ENCODE results near the gene IL24.

Gene IL24

DNA sequence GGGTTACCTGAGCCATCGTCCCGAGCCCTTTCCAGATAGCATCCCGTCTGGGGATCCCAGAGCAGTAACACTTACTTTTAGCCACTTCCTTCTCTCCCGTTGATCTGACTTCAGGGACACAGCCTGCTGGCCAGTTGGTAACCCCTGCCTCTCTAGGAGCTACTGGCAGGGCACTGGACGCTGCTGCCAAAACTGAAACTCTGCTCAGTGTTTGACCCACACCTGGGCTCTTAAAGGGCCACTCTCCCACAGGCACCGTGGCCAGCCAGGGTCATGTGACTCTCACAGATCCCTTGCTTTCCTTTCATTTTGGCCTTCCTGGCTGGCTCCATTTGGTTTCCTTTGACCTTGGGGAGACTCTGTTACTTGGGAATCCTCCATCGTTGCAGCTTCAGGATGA is 49.0 kb downstream of the IL24 start, which contains the start of gene PIGR:
Gene PIGR (minus strand): TSS at position 206 of the 400 bp plus-strand sequence. CDS start 5,935 bp downstream, outside the sequence.
- H3K9ac ChIP-seq, result no peak within 1 kb of the TSS
- H3K27me3 ChIP-seq (ENCODE audit: control insufficient read depth, insufficient read depth, low read length), result no peaks in the 10 kb centered on the region
- H3K79me2 ChIP-seq, result no peaks in the 10 kb centered on the region
- H3K9me3 ChIP-seq (ENCODE audit: control insufficient read depth, low read length), result no peaks in the 10 kb centered on the region
- no peaks in the 10 kb centered on the region for H3K36me3 ChIP-seq (ENCODE audit: control insufficient read depth, insufficient read depth, low read length)
- no peak within 1 kb of the TSS for H2AFZ ChIP-seq
- H3K4me2 ChIP-seq (ENCODE audit: low read length), result no peak within 1 kb of the TSS
- no peak within 1 kb of the TSS for H3K4me3 ChIP-seq (ENCODE audit: low read depth, low read length)
- TF ChIP-seq, protein P1, sequence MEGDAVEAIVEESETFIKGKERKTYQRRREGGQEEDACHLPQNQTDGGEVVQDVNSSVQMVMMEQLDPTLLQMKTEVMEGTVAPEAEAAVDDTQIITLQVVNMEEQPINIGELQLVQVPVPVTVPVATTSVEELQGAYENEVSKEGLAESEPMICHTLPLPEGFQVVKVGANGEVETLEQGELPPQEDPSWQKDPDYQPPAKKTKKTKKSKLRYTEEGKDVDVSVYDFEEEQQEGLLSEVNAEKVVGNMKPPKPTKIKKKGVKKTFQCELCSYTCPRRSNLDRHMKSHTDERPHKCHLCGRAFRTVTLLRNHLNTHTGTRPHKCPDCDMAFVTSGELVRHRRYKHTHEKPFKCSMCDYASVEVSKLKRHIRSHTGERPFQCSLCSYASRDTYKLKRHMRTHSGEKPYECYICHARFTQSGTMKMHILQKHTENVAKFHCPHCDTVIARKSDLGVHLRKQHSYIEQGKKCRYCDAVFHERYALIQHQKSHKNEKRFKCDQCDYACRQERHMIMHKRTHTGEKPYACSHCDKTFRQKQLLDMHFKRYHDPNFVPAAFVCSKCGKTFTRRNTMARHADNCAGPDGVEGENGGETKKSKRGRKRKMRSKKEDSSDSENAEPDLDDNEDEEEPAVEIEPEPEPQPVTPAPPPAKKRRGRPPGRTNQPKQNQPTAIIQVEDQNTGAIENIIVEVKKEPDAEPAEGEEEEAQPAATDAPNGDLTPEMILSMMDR (IDR thresholded peaks at IDR 0.05), result no peak
- no peak within 1 kb of the TSS for H3K27ac ChIP-seq
- no peaks in the 10 kb centered on the region for H3K4me1 ChIP-seq

DNA sequence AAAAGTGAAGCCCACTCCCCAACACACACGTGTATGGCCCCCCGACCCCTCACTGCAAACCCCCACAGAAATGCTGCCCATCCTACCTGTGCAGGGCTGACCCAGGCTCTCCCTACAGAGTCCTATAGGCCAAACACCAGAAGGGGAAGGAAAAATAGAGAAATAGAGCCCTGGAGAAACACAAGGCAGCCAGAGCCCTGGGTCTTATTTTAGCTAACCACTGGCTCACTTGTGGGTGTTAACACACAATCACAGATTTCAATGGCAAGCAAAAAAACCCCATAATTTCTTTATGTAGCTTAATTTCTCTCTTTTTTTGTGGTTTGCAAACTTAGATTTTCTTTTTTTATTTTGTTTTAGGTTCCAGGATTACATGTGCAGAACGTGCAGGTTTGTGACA is 50.0 kb downstream of the IL24 start:
- no peaks in the 10 kb centered on the region for H3K79me2 ChIP-seq
- H3K36me3 ChIP-seq (ENCODE audit: control insufficient read depth, insufficient read depth, low read length), result no peaks in the 10 kb centered on the region
- H3K4me2 ChIP-seq (ENCODE audit: low read length), result no peak overlapping the region
- no peak overlapping the region for H3K27ac ChIP-seq
- H3K27me3 ChIP-seq (ENCODE audit: control insufficient read depth, insufficient read depth, low read length), result no peaks in the 10 kb centered on the region
- H3K4me3 ChIP-seq (ENCODE audit: low read depth, low read length), result no peak overlapping the region
- TF ChIP-seq, protein P1 (IDR thresholded peaks at IDR 0.05), result no peak
- H3K9ac ChIP-seq, result no peak overlapping the region
- no peaks in the 10 kb centered on the region for H3K4me1 ChIP-seq
- no peak overlapping the region for H2AFZ ChIP-seq
- H3K9me3 ChIP-seq (ENCODE audit: control insufficient read depth, low read length), result no peaks in the 10 kb centered on the region

DNA sequence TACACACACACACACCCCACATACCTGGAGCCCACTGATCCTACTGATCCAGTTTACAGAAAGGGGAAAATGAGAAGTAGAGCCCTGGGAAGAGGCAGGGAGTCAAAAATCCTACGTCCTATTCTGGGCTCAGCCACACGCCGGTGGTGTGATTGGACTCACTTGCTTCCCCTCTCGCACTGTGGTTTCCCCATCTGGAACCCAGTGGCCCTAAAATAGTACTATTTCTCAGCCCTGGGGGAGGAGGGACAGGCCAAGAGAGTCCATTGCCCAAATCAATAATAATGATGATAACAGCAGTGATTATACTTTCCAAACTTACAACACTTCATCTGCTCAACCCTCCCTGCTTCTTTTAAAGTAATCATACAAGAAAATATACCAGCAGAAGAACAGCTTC is 52.0 kb downstream of the IL24 start:
- Histone ChIP-seq H3K9me3 (ENCODE audit: control insufficient read depth, low read length) (no peaks in the 10 kb centered on the region), H3K27ac (no peak overlapping the region), H3K27me3 (ENCODE audit: control insufficient read depth, insufficient read depth, low read length) (no peaks in the 10 kb centered on the region), H3K9ac (no peak overlapping the region), H3K4me1 (no peaks in the 10 kb centered on the region), H3K4me3 (ENCODE audit: low read depth, low read length) (no peak overlapping the region), H3K79me2 (no peaks in the 10 kb centered on the region), H3K36me3 (ENCODE audit: control insufficient read depth, insufficient read depth, low read length) (no peaks in the 10 kb centered on the region), H3K4me2 (ENCODE audit: low read length) (no peak overlapping the region), H2AFZ (no peak overlapping the region)
- TF ChIP-seq, protein P1 (IDR thresholded peaks at IDR 0.05), result no peak

DNA sequence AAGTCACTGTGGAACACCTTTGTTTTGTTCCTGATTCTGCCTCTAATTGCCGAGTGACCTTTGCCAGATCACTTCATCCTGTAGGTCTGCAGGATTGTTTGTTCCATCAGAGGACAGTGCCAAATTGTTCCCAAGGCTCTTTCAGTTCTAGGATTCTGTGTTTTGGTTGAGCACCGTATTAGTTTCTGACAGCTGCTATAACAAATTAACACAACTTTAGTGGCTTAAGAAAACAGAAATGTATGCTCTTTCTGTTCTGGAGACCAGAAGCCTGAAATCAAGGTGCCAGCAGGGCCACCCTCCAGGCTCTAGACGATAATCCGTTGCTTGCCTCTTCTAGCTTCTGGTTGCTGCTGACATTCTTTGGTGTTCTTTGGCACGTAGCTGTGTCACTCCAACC is 52.4 kb downstream of the IL24 start:
- no peaks in the 10 kb centered on the region for H3K36me3 ChIP-seq (ENCODE audit: control insufficient read depth, insufficient read depth, low read length)
- no peak overlapping the region for H3K4me2 ChIP-seq (ENCODE audit: low read length)
- H3K4me1 ChIP-seq, result no peaks in the 10 kb centered on the region
- H3K79me2 ChIP-seq, result no peaks in the 10 kb centered on the region
- H2AFZ ChIP-seq, result no peak overlapping the region
- no peaks in the 10 kb centered on the region for H3K9me3 ChIP-seq (ENCODE audit: control insufficient read depth, low read length)
- no peak overlapping the region for H3K27ac ChIP-seq
- TF ChIP-seq, protein P1 (IDR thresholded peaks at IDR 0.05), result no peak
- H3K4me3 ChIP-seq (ENCODE audit: low read depth, low read length), result no peak overlapping the region
- H3K9ac ChIP-seq, result no peak overlapping the region
- no peaks in the 10 kb centered on the region for H3K27me3 ChIP-seq (ENCODE audit: control insufficient read depth, insufficient read depth, low read length)

DNA sequence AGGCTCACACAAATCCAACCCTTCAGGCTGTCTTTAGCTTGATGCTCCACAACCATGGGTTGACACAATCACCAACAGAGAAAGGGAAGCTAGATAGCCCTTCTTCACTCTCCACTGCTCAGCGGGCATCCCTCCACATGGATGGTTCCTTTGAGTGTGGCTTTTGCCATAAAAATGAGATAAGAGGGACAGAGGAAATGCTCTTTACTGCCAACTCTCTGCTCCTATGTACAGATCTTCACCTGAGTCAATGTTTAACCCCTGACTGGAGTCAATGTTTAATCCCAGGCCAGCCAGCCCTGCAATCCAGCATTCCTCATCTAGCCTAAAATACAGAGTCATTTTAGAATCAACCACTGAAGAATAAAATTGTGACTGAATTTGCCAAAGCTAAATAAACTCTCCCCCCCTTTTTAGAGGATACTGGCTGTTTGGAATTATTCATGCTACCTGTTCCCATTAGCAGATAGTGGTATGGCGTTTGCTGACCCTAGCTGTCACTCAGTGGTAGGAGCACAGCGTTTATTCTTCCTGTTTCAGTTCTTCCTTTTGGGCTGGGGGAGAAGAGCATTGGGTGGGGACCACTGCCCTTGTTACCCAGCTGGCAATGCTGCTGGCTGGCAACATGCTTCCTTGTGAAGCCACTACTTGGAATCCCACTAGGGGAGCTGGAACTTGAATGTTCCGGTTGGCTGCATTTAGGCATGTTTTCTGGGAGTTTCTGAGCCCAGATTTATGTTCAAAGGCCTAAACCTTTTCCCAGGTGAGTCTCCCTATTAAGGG is 54.3 kb downstream of the IL24 start:
- Histone ChIP-seq H3K27ac (no peak overlapping the region), H3K4me3 (ENCODE audit: low read depth, low read length) (no peak overlapping the region)

More for the DNA sequence above, 54.3 kb downstream of the IL24 start:
- no peak overlapping the region for H2AFZ ChIP-seq
- H3K27me3 ChIP-seq (ENCODE audit: control insufficient read depth, insufficient read depth, low read length), result no peaks in the 10 kb centered on the region
- H3K4me2 ChIP-seq (ENCODE audit: low read length), result no peak overlapping the region
- no peak overlapping the region for H3K9ac ChIP-seq
- no peaks in the 10 kb centered on the region for H3K36me3 ChIP-seq (ENCODE audit: control insufficient read depth, insufficient read depth, low read length)
- H3K9me3 ChIP-seq (ENCODE audit: control insufficient read depth, low read length), result no peaks in the 10 kb centered on the region
- TF ChIP-seq, protein P1 (IDR thresholded peaks at IDR 0.05), result no peak
- no peaks in the 10 kb centered on the region for H3K79me2 ChIP-seq
- H3K4me1 ChIP-seq, result no peaks in the 10 kb centered on the region

Data from parathyroid adenoma (tissue), 2 donors.